Mesenchymal stem cell (in vitro differentiated cells and primary cell): ENCODE data around the gene DMRTA1.
"Not testable (repeated sequence)": the region's sequence is repeated elsewhere in the genome, so short reads cannot be mapped to it uniquely, and the experiment has no call there.

Experiments used
- DNase-seq: peaks from one replicate; pipeline ENCODE4 v3.0.0-alpha.2; 2013
- H2AFZ ChIP-seq: one replicate; pipeline ENCODE4 v1.6.1; 2013; ENCODE audit warnings: low read depth, mild to moderate bottlenecking, control low read depth, inconsistent platforms, low read length, moderate library complexity
- H2AK5ac ChIP-seq: 2 replicates; pipeline ENCODE4 v1.6.1; 2013; ENCODE audit warnings: low read length, moderate library complexity, mild to moderate bottlenecking, inconsistent platforms; ENCODE audit not compliant: severe bottlenecking
- H2BK120ac ChIP-seq: one replicate; pipeline ENCODE4 v1.6.1; 2013; ENCODE audit warnings: low read depth, mild to moderate bottlenecking, inconsistent platforms, low read length, moderate library complexity
- H2BK12ac ChIP-seq, 2 experiments: one replicate each; pipeline ENCODE4 v1.6.1; 2013; ENCODE audit warnings: inconsistent platforms in 2 of 2, low read length in 2 of 2, mild to moderate bottlenecking in 2 of 2, moderate library complexity in 2 of 2, control low read depth in 1 of 2
- H2BK15ac ChIP-seq: one replicate; pipeline ENCODE4 v1.6.1; 2013; ENCODE audit warnings: mild to moderate bottlenecking, low read depth, inconsistent platforms; ENCODE audit not compliant: poor library complexity, severe bottlenecking
- H2BK5ac ChIP-seq: 2 replicates; pipeline ENCODE4 v1.6.1; 2013; ENCODE audit warnings: low read depth, mild to moderate bottlenecking, low read length, control low read depth, inconsistent platforms; ENCODE audit not compliant: poor library complexity, severe bottlenecking
- H3K14ac ChIP-seq, 2 experiments: one replicate each; pipeline ENCODE4 v1.6.1; 2013; ENCODE audit warnings: inconsistent platforms in 2 of 2, low read length in 2 of 2, control low read depth in 1 of 2, mild to moderate bottlenecking in 1 of 2, moderate library complexity in 1 of 2
- H3K18ac ChIP-seq, 2 experiments: one replicate each; pipeline ENCODE4 v1.6.1; 2013; ENCODE audit warnings: inconsistent platforms in 2 of 2, low read length in 2 of 2, control low read depth in 1 of 2, low read depth in 1 of 2, mild to moderate bottlenecking in 1 of 2
- H3K23ac ChIP-seq, 2 experiments: one replicate each; pipeline ENCODE4 v1.6.1; 2013; ENCODE audit warnings: inconsistent platforms in 2 of 2, low read length in 2 of 2, mild to moderate bottlenecking in 2 of 2, moderate library complexity in 2 of 2, control low read depth in 1 of 2
- H3K27ac ChIP-seq: 2 replicates; pipeline ENCODE4 v1.5.1; 2013; ENCODE audit warnings: mild to moderate bottlenecking, moderate library complexity, low read length, control low read depth, inconsistent platforms; ENCODE audit not compliant: poor library complexity, severe bottlenecking
- H3K27me3 ChIP-seq, 2 experiments: 2 replicates each; pipeline versions ENCODE4 v1.6.1 to v1.7.0; 2013; ENCODE audit warnings: low read length in 2 of 2, mild to moderate bottlenecking in 2 of 2, moderate library complexity in 2 of 2, control low read depth in 1 of 2, inconsistent platforms in 1 of 2; ENCODE audit not compliant: control insufficient read depth in 1 of 2, insufficient read depth in 1 of 2
- H3K36me3 ChIP-seq, 2 experiments: 2 replicates each; pipeline versions ENCODE4 v1.6.1 to v1.7.0; 2013; ENCODE audit warnings: low read length in 2 of 2, control low read depth in 1 of 2, inconsistent platforms in 1 of 2, low read depth in 1 of 2, mild to moderate bottlenecking in 1 of 2; ENCODE audit not compliant: insufficient read depth in 2 of 2, control insufficient read depth in 1 of 2
- H3K4ac ChIP-seq, 2 experiments: one replicate each; pipeline ENCODE4 v1.6.1; 2013; ENCODE audit warnings: inconsistent platforms in 2 of 2, low read length in 2 of 2, mild to moderate bottlenecking in 2 of 2, moderate library complexity in 2 of 2, control low read depth in 1 of 2, low read depth in 1 of 2
- H3K4me1 ChIP-seq: 2 replicates; pipeline ENCODE4 v1.6.1; 2013; ENCODE audit warnings: low read depth, low read length, control low read depth; ENCODE audit not compliant: control insufficient read depth, insufficient read depth
- H3K4me2 ChIP-seq: 2 replicates; pipeline ENCODE4 v1.6.1; 2013; ENCODE audit warnings: low read length, mild to moderate bottlenecking, inconsistent platforms; ENCODE audit not compliant: poor library complexity, severe bottlenecking
- H3K4me3 ChIP-seq, 2 experiments: 2 replicates each; pipeline versions ENCODE4 v1.5.1 to v1.7.0; 2013; ENCODE audit warnings: low read length in 2 of 2, mild to moderate bottlenecking in 2 of 2, control low read depth in 1 of 2, low read depth in 1 of 2; ENCODE audit not compliant: insufficient read depth in 1 of 2
- H3K79me1 ChIP-seq: replicated peaks from 2 replicates; pipeline ENCODE4 v1.6.1; 2013; ENCODE audit warnings: mild to moderate bottlenecking, control low read depth, low read length, inconsistent platforms; ENCODE audit not compliant: poor library complexity, severe bottlenecking
- H3K9ac ChIP-seq: 2 replicates; pipeline ENCODE4 v1.7.0; 2013; ENCODE audit warnings: mild to moderate bottlenecking, low read length, moderate library complexity
- H3K9me3 ChIP-seq: 2 replicates; pipeline ENCODE4 v1.7.0; 2013; ENCODE audit warnings: mild to moderate bottlenecking, low read length; ENCODE audit not compliant: control insufficient read depth
- H4K8ac ChIP-seq: one replicate; pipeline ENCODE4 v1.6.1; 2013; ENCODE audit warnings: inconsistent platforms, mild to moderate bottlenecking, low read length, moderate library complexity
- H4K91ac ChIP-seq: one replicate; pipeline ENCODE4 v1.6.1; 2013; ENCODE audit warnings: mild to moderate bottlenecking, low read length, inconsistent platforms
- WGBS: methylation state at CpG from one replicate; pipeline ENCODE4 v1.1.7; 2013; ENCODE audit warnings: mixed read lengths; 5-methylcytosine and 5-hydroxymethylcytosine counted together

The DMRTA1 gene

DNA sequence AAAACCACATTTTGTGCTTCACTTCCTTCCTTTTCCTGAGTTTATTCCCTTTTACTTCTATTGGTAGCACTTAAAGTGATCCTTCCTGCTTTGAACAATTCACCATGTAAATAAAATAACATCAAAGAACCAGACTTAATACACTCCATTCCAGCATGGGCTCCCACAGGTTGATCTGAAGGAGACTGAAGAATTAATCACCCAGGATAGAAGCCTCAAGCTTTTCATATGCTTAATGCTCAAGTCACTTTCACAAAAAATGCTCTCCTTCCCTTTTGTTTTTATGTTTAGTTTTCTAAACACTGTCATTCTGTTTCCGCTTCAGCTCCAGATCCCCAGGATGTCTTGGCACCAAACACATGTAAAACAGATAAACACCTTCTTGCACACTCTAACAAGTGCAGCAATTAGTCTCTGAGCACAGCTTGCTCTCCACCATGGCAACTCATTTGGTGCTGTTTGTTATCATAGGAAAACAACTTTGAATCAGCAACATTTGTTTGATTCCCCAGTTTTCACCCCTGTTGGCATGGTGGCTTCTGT is 37.0 kb downstream of the DMRTA1 start:
- H2BK12ac ChIP-seq: no peak overlapping the region
- H3K79me1 ChIP-seq: no peaks in the 10 kb centered on the region
- H3K14ac ChIP-seq: no peak overlapping the region
- no peaks in the 10 kb centered on the region for H3K4me1 ChIP-seq
- 54% methylated on average over 1 of the region's 1 CpG for WGBS
- H2BK120ac ChIP-seq: no peak overlapping the region
- no peak overlapping the region for H3K9ac ChIP-seq
- no peak overlapping the region for H3K18ac ChIP-seq
- no peak overlapping the region for H3K4ac ChIP-seq
- no peaks in the 10 kb centered on the region for H3K27me3 ChIP-seq
- H3K36me3 ChIP-seq: no peaks in the 10 kb centered on the region
- H4K91ac ChIP-seq: no peak overlapping the region
- H2BK5ac ChIP-seq: no peak overlapping the region
- no peak overlapping the region for H2AFZ ChIP-seq
- H3K4me2 ChIP-seq: no peak overlapping the region
- no peak overlapping the region for H2BK15ac ChIP-seq
- no peak overlapping the region for H3K4me3 ChIP-seq
- no peak for DNase-seq
- no peak overlapping the region for H4K8ac ChIP-seq
- H3K27ac ChIP-seq: no peak overlapping the region
- no peaks in the 10 kb centered on the region for H3K9me3 ChIP-seq
- no peak overlapping the region for H2AK5ac ChIP-seq
- H3K23ac ChIP-seq: no peak overlapping the region

DNA sequence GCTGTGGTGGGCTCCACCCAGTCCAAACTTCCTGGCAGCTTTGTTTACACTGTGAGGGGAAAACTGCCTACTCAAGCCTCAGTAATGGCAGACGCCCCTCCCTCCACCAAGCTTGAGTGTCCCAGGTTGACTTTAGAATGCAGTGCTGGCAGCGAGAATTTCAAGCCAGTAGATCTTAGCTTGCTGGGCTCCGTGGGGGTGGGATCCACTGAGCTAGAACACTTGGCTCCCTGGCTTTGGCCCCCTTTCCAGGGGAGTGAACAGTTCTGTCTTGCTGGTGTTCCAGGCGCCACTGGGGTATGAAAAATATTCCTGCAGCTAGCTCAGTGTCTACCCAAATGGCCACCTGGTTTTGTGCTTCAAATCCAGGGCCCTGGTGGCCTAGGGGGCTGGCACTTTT is 49.6 kb downstream of the DMRTA1 start:
- H3K9ac ChIP-seq, H2BK5ac ChIP-seq, H2AK5ac ChIP-seq, H3K27me3 ChIP-seq, H3K36me3 ChIP-seq, H3K4ac ChIP-seq, H3K4me2 ChIP-seq, H3K14ac ChIP-seq, DNase-seq, H4K8ac ChIP-seq, H2BK120ac ChIP-seq, H3K18ac ChIP-seq, H3K4me1 ChIP-seq, H4K91ac ChIP-seq, H3K4me3 ChIP-seq, H2BK12ac ChIP-seq, H2BK15ac ChIP-seq, H3K79me1 ChIP-seq, H3K27ac ChIP-seq, H2AFZ ChIP-seq, H3K9me3 ChIP-seq, H3K23ac ChIP-seq: not testable (repeated sequence)
- 68% methylated on average over 3 of the region's 4 CpGs for WGBS
